PC-9 (cell line): ENCODE measurements around the gene LDHA. TPM values are rescaled to one million over a fixed set of nuclear protein-coding genes. Genes with fewer than 3 reads are reported as not detected.

Experiments used
- BruUV-seq: library from RNA; stranded (reverse); fragments of 400-500 nt; replicated peaks from 2 replicates; lab custom pipeline; 2021; lab: Mats Ljungman, UMichigan
- CTCF ChIA-PET: fragments of 300-600 bp; sonication (Branson Sonifier 250); formaldehyde crosslinking; loops from one replicate; lab custom pipeline; 2022; ENCODE audit warnings: antibody characterized with exemption; lab: Charles Lee
- POLR2A ChIA-PET: fragments of 300-600 bp; sonication (Branson Sonifier 250); formaldehyde crosslinking; loops from one replicate; lab custom pipeline; 2022; ENCODE audit warnings: antibody characterized with exemption; ENCODE audit not compliant: unreplicated experiment; lab: Charles Lee
- DNase-seq, 2 experiments: peaks; one replicate each; pipeline versions ENCODE4 v3.0.0 to v3.0.0-alpha.2; 2015 to 2022; ENCODE audit warnings: mixed read lengths in 1 of 2
- H2AFZ ChIP-seq: fragments of 200-600 bp; sonication (generic); 2 replicates; pipeline ENCODE4 v1.8.1; 2017; ENCODE audit warnings: antibody characterized with exemption
- H3F3A ChIP-seq: fragments of 200-600 bp; sonication (generic); 2 replicates; pipeline ENCODE4 v1.8.1; 2017; ENCODE audit warnings: antibody characterized with exemption, mild to moderate bottlenecking, low read depth; ENCODE audit not compliant: insufficient read depth
- H3K27ac ChIP-seq: fragments of 200-600 bp; sonication (generic); 2 replicates; pipeline ENCODE4 v1.6.1; 2016; ENCODE audit warnings: mixed run types
- H3K27me3 ChIP-seq: fragments of 200-600 bp; sonication (generic); 2 replicates; pipeline ENCODE4 v1.6.1; 2016; ENCODE audit warnings: low read depth, mixed run types; ENCODE audit not compliant: insufficient read depth
- H3K36me3 ChIP-seq: fragments of 200-600 bp; sonication (generic); 2 replicates; pipeline ENCODE4 v1.6.1; 2016; ENCODE audit warnings: low read depth, mixed run types
- H3K4me1 ChIP-seq: fragments of 200-600 bp; sonication (generic); replicated peaks from 2 replicates; pipeline ENCODE4 v1.6.1; 2016; ENCODE audit warnings: mixed run types; ENCODE audit not compliant: insufficient read depth
- H3K4me2 ChIP-seq: fragments of 200-600 bp; sonication (generic); 2 replicates; pipeline ENCODE4 v1.6.1; 2017; ENCODE audit warnings: mixed run types
- H3K4me3 ChIP-seq: fragments of 200-600 bp; sonication (generic); 2 replicates; pipeline ENCODE4 v1.6.1; 2016; ENCODE audit warnings: mixed run types
- H3K79me2 ChIP-seq: fragments of 200-600 bp; sonication (generic); 2 replicates; pipeline ENCODE4 v1.6.1; 2017; ENCODE audit warnings: low read depth, mixed run types
- H3K9me2 ChIP-seq: fragments of 200-600 bp; sonication (generic); 2 replicates; pipeline ENCODE4 v1.8.1; 2017; ENCODE audit warnings: mild to moderate bottlenecking; ENCODE audit not compliant: insufficient read depth
- H3K9me3 ChIP-seq: fragments of 200-600 bp; sonication (generic); 2 replicates; pipeline ENCODE4 v1.8.1; 2016; ENCODE audit warnings: low read depth; ENCODE audit not compliant: insufficient read depth
- H4K20me1 ChIP-seq: fragments of 200-600 bp; sonication (generic); 2 replicates; pipeline ENCODE4 v1.8.1; 2017; ENCODE audit not compliant: insufficient read depth
- EZH2 ChIP-seq: fragments of 200-600 bp; sonication (generic); IDR thresholded peaks from 2 replicates; pipeline ENCODE4 v1.8.0; 2017; ENCODE audit warnings: antibody characterized with exemption, low read depth
- intact Hi-C: fragments of 100-400 bp; cut with micrococcal nuclease; formaldehyde crosslinking; loops from one replicate; pipeline ENCODE4 v1.10.0; 2022; ENCODE audit not compliant: unreplicated experiment
- total RNA-seq: library from RNA; stranded (reverse); gene quantifications from 2 replicates; pipeline ENCODE4 v1.2.3, GENCODE V29; 2021
- TF ChIP-seq, protein P1 (sequence below): fragments of 200-600 bp; sonication (generic); conservative IDR thresholded peaks from 2 replicates; pipeline ENCODE4 v1.6.1; 2017; ENCODE audit warnings: mixed run types, antibody characterized with exemption, mild to moderate bottlenecking, moderate library complexity

The LDHA gene
- total RNA-seq, 1 experiment from 2014 or later, result 962 TPM

DNA sequence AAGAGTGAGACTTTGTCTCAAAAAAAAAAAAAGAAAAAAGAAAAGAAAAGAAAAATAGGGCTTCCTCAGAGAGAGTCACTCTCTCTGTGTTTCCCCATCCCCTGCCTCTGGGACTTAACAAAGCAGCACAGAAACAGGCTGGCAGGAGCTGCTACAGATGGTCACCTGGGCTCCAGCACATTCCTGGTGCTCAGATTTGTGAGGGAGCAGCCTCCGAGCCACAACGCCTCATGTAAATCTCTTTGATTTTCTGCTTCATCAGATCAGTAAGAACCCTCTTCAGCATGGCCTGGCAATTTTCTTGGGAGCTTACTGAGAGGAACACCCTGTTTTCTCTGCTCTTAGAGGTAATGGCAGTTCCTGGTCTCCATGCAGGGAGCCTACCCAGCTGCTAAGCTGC is 15.2 kb upstream of the LDHA start:
- H3K4me3 ChIP-seq, result no peak overlapping the region
- no peak for DNase-seq
- no peaks in the 10 kb centered on the region for H3K9me2 ChIP-seq
- H4K20me1 ChIP-seq, result no peaks in the 10 kb centered on the region
- no peak overlapping the region for H2AFZ ChIP-seq
- H3K4me1 ChIP-seq, result peaks cover 23% of the 10 kb centered on the region
- TF ChIP-seq, protein P1, sequence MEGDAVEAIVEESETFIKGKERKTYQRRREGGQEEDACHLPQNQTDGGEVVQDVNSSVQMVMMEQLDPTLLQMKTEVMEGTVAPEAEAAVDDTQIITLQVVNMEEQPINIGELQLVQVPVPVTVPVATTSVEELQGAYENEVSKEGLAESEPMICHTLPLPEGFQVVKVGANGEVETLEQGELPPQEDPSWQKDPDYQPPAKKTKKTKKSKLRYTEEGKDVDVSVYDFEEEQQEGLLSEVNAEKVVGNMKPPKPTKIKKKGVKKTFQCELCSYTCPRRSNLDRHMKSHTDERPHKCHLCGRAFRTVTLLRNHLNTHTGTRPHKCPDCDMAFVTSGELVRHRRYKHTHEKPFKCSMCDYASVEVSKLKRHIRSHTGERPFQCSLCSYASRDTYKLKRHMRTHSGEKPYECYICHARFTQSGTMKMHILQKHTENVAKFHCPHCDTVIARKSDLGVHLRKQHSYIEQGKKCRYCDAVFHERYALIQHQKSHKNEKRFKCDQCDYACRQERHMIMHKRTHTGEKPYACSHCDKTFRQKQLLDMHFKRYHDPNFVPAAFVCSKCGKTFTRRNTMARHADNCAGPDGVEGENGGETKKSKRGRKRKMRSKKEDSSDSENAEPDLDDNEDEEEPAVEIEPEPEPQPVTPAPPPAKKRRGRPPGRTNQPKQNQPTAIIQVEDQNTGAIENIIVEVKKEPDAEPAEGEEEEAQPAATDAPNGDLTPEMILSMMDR, result no peak
- TF ChIP-seq EZH2, result no peak
- CTCF ChIA-PET, result interaction anchor here (0.7 kb wide), 1 partner anchor 218 kb away, joined by 3 read pairs; no protein-coding TSS in a partner anchor
- no peaks in the 10 kb centered on the region for H3K36me3 ChIP-seq
- H3K79me2 ChIP-seq, result no peaks in the 10 kb centered on the region
- no peak overlapping the region for H3K4me2 ChIP-seq
- intact Hi-C loops, result no loop called here
- H3F3A ChIP-seq, result peaks cover 38% of the 10 kb centered on the region
- H3K27ac ChIP-seq, result no peak overlapping the region
- POLR2A ChIA-PET, result no interaction called here
- H3K9me3 ChIP-seq, result no peaks in the 10 kb centered on the region
- H3K27me3 ChIP-seq, result no peaks in the 10 kb centered on the region
- no TSS peak for BruUV-seq

DNA sequence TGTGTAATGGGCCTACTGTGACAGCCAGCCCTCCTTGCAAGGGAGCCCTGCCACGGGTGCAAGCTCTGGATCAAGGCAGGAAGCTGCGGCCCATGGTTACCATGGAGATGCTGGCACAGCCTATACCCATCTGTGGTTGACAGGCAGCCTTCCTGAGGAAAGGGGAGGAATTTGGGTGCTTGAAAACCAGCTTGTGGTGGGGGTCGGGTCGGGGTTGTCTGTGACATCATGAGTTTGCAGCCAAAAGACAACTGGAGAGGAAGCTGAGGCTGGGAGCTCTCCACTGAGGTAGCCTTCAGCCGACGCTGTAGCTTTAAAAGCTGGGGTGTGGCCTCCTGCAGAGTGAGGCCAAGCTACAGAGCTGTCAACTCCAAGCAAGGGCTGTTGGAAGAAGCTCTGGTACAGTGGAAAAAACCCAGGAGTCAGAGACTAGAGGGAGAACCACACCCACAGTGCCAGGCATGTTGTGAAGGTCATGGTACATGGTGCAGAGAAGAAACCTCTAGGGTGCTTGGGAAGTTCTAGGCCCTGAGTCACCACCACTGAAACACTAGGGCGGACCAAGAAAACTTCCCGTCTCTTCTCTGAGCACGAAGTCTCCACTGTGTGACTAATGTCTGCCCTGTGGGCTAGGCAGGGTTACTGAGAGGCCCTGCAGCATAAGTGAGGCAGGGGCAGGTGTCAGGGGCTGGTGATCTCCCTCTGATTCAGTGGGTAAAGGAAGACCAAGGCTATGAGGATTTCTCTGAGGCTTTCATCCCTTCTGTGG is 10.8 kb upstream of the LDHA start:
- POLR2A ChIA-PET, result interaction anchor here (0.6 to 1.9 kb wide), 13 partner anchors 10 to 1175 kb away, joined by 3 to 61 read pairs (median 4); partner anchors contain the start of genes LDHA and SPTY2D1
- no peaks in the 10 kb centered on the region for H3K9me3 ChIP-seq

DNA sequence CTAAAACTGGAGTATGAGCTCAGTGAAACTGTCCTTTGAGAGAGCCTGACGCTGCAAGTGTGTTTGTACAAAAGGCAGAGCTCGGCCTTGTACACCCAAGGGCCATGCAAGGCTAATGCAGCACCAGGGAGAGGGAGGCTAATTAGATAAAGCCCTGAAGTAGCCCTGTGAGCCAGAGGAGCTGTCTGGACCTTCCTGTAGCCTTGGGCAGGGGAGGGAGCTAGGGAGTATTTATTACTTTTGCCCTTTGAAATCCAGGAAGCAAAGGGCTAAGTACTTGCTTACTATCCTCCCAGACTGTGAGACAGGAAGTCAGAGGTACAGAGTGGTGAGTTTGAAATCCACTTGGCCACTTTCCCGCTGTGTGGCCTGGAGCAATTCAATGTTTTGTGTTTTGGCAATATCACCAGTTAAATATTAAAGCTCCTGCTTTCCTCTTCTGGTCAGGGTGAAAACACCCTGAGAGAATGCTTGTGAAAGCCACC is 10.2 kb upstream of the LDHA start:
- POLR2A ChIA-PET, result interaction anchor here (0.6 to 1.9 kb wide), 12 partner anchors 9 to 1175 kb away, joined by 3 to 61 read pairs (median 4); partner anchors contain the start of genes LDHA and SPTY2D1
- no peak for TF ChIP-seq EZH2
- TF ChIP-seq, protein P1, result peak; percentile 17; the same call in 1 of the 2 replicates
- CTCF ChIA-PET, result interaction anchor here (0.7 to 2.0 kb wide), 3 partner anchors 9 to 85 kb away, joined by 3 to 7 read pairs (median 4); no protein-coding TSS in a partner anchor
- H3K9me3 ChIP-seq, result no peaks in the 10 kb centered on the region
- H4K20me1 ChIP-seq, result no peaks in the 10 kb centered on the region
- BruUV-seq, result TSS peak; percentile 93
- peak overlapping the region; percentile 97 for H3K27ac ChIP-seq
- H3F3A ChIP-seq, result peaks cover 54% of the 10 kb centered on the region
- peak overlapping the region; percentile 80 for H3K4me2 ChIP-seq
- intact Hi-C loops, result loop anchor here (1.0 kb wide), 2 partner anchors 10 to 71 kb away; partner anchors contain the start of gene LDHA
- DNase-seq, result peak; percentile 73 to 96
- peak overlapping the region; percentile 35; the same call in 1 of the 2 replicates for H3K4me3 ChIP-seq
- peaks cover 45% of the 10 kb centered on the region for H3K4me1 ChIP-seq
- no peaks in the 10 kb centered on the region for H3K27me3 ChIP-seq
- no peaks in the 10 kb centered on the region for H3K79me2 ChIP-seq
- H3K9me2 ChIP-seq, result no peaks in the 10 kb centered on the region
- H3K36me3 ChIP-seq, result no peaks in the 10 kb centered on the region
- peak overlapping the region; percentile 19; the same call in 1 of the 2 replicates for H2AFZ ChIP-seq

More for the DNA sequence above, 10.8 kb upstream of the LDHA start:
- intact Hi-C loops, result loop anchor here (1.0 kb wide), 2 partner anchors 11 to 70 kb away; partner anchors contain the start of gene LDHA
- DNase-seq, result peak; percentile 88 to 100
- Histone ChIP-seq H3K27ac (peak overlapping the region; percentile 97), H2AFZ (peak overlapping the region; percentile 36), H3K4me3 (peak overlapping the region; percentile 30; the same call in 1 of the 2 replicates), H3K4me2 (peak overlapping the region; percentile 80), H4K20me1 (no peaks in the 10 kb centered on the region), H3K27me3 (no peaks in the 10 kb centered on the region), H3F3A (peaks cover 54% of the 10 kb centered on the region), H3K36me3 (no peaks in the 10 kb centered on the region), H3K79me2 (no peaks in the 10 kb centered on the region), H3K4me1 (peaks cover 45% of the 10 kb centered on the region), H3K9me2 (no peaks in the 10 kb centered on the region)
- TF ChIP-seq, protein P1, result no peak
- no peak for TF ChIP-seq EZH2
- CTCF ChIA-PET, result interaction anchor here (0.7 to 2.0 kb wide), 3 partner anchors 10 to 85 kb away, joined by 3 to 7 read pairs (median 4); no protein-coding TSS in a partner anchor
- BruUV-seq, result no TSS peak
